HG03064 (cell line): ENCODE measurements around the gene UTP20.
"Not testable (repeated sequence)": the region's sequence is repeated elsewhere in the genome, so short reads cannot be mapped to it uniquely, and the experiment has no call there.

Source experiments
- ATAC-seq: cut with Tn5 transposase; IDR thresholded peaks from one replicate; pipeline ENCODE4 v1.9.1; 2021; ENCODE audit warnings: low read depth; ENCODE audit not compliant: unreplicated experiment

Gene UTP20

DNA sequence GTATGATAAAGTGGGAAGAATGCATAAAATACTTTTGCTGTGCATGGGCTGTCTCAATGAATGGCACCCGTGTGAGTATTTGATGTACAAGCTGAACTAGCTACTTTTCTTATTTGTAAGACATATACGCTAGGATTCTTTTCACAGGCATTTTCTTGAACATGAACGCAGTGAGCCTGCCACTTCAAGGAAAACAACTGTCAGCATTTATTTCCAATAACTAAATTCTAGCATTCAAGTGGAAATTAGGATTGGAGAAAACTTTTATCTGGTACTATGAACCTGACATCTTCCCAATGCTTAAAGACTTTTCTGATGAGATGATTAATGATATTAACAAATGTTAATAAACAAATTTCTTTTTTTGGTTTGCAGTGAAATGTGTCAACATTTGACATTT is 45.7 kb downstream of the UTP20 start:
- ATAC-seq: no peak

GRCh38 chr12:101327051-101327450 is 47.1 kb downstream of the UTP20 start:
- no peak for ATAC-seq

DNA sequence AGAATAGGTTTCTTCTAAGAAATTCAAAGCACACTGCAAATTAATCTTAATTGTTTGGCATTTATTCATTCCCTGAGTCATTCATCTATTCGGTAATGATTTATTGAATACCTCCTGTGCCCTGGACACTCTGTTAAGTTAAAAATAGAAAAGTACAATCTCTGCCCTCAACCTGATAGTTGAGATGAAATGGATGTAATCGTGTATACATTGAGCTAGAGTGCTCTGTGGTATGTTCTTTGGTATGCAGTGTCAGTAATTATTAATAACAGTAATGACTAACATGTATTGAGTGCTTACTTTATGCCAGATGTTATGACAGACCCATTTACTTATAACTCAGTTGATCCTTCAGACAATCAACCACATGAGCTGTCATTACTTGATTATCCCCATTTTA is 47.6 kb downstream of the UTP20 start:
- no peak for ATAC-seq

GRCh38 chr12:101328917-101329316 is 49.0 kb downstream of the UTP20 start:
- ATAC-seq: no peak

DNA sequence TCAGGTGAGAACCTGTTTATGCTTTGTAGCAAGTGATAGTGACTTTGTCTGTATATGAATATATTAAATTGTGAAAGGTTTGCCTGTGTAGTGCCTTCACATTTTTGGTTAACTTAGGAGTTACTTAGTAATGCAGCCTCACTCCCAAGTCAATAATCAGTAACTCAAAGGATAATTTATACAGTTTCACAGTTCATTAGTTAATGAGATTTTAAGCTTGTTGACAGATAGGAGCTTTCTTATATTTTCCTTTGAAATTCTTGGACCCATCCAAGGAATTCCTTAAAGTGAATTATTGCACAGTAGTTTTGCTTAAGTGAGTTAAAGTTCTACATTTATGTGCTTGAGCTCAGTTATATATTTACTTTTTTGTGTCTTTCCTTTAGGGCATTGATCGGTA is 50.7 kb downstream of the UTP20 start:
- ATAC-seq: no peak

DNA sequence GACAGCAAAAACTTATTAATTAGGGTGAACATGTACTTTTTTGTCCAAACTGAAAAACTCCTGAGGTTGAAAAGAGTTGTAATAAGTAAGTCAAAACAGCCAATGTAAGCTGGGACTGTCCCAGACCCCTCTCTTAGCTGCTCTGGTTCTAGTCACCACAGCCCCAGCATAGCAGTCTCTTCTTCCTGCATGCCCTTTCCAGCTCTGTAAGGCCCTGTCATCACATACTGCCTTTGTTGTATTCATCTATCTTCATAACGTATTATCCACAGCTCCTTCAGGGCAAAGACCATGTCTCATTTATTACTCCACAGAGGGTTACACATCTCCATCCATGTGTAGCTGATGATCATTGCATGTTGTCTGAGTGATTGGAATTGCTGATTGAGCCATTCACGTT is 56.5 kb downstream of the UTP20 start:
- ATAC-seq: no peak

DNA sequence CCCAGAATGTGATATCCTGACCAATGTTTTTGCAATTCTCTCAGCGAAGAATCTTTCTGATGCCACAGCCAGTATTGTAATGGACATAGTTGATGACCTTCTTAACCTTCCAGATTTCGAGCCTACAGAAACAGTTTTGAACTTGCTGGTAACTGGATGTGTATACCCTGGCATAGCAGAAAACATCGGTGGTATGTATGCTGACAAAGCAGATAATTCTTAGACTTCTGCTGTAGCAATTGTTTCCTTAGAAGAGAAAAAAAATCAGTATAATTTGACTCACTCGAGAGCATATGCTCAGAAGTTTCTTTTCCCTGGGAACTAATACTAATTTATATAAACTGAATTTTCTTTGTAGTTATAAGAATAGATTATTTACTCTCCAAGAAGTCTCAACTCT is 58.2 kb downstream of the UTP20 start:
- no peak for ATAC-seq

DNA sequence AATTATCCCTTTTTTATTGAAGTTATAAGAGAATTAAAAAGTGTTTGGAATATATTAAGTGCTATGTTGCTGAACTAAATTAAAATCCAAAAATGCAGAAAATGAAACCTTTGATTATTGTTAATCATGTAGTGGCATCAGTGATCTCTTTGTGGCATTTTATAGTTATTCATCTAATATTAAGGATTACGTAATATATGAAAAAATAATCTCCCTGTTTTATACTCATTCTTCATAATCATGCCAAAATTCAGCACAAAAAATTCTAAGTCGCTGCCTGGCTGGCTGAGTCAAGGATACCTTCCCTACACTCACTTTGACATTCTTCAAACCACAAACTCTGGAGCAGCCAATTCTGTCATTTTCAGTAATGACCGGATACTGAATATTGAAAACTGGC is 64.0 kb downstream of the UTP20 start:
- ATAC-seq: no peak

DNA sequence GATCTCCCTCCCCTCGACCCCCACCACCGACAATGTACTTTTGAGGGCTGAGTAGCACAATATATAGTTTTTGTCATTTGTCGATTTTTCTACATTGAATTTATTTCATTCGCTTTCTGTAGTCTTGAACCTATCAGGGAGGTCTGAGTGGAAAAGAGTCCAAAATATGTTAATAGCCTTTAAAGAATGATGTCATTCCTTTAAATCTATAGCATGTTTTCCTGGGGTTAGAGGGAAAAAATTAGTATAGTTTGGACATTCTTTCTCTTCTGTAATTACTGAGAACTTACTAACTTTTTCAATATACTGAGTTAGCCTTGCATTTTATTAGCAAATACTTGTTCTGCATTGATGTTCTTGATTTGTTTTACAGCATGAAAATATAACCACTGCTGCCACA is 71.8 kb downstream of the UTP20 start:
- no peak for ATAC-seq

DNA sequence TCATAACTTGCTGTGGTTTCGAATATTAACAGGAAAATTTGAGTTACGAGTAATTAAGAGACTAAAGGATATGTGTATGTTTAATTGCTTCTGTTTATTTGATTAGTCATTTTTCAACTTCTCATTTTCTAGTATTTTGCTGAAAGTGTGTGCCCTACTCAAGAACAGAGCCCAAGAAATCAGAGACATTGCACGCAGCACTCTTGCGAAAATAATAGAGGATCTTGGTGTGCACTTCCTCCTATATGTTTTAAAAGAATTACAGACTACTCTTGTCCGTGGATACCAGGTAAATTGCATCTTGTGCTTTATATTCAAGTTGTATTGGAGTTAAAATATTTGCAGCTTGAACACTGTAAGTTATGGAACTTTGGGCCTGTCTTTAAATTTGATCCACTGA is 76.9 kb downstream of the UTP20 start:
- no peak for ATAC-seq

GRCh38 chr12:101361455-101361854 is 81.5 kb downstream of the UTP20 start:
- no peak for ATAC-seq

GRCh38 chr12:101368016-101368415 is 88.1 kb downstream of the UTP20 start:
- no peak for ATAC-seq

DNA sequence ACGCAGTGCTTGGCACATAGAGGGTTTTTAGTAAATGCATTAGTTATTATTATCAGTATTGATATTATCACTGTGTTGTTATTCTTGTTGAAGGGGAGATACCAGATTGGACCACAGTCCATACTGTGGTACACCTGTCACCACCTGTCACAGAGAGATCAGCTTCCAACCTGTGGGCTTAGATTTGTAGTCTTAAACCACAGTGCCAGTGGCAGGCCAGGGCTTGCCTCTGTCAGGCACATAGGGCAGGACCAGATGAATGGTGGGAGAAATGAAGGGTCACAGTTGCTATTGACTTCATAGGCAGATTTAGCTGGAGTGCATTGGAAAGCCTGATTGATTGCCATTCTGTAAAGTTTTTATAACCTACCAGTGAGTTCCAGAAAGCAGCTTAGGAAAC is 92.5 kb downstream of the UTP20 start:
- ATAC-seq: no peak

DNA sequence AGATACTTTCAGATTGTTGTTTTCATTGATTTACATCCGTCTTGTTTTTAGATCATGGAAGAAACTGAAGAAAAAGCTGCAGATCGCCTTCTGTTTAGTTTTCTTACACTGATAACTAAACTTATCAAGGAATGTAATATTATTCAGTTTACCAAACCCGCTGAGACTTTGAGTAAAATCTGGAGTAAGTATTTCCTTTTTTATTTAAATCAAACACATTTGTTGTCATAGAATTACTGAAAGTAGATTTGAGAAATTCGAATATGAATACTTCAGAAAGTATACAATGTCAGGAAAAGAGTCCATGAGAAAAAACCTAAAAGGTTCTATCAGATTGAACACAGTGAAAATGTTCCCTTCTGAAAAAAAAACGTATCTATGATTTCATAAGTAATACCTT is 95.7 kb downstream of the UTP20 start:
- no peak for ATAC-seq

- ATAC-seq: no peak
Measured at GRCh38 chr12:101379149-101379548, 99.2 kb downstream of the UTP20 start.

DNA sequence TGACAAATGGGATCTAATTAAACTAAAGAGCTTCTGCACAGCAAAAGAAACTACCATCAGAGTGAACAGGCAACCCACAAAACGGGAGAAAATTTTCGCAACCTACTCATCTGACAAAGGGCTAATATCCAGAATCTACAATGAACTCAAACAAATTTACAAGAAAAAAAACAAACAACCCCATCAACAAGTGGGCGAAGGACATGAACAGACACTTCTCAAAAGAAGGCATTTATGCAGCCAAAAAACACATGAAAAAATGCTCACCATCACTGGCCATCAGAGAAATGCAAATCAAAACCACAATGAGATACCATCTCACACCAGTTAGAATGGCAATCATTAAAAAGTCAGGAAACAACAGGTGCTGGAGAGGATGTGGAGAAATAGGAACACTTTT is 111.3 kb downstream of the UTP20 start:
- ATAC-seq: not testable (repeated sequence)

GRCh38 chr12:101407049-101407435 is 127.1 kb downstream of the UTP20 start:
- ATAC-seq: no peak

DNA sequence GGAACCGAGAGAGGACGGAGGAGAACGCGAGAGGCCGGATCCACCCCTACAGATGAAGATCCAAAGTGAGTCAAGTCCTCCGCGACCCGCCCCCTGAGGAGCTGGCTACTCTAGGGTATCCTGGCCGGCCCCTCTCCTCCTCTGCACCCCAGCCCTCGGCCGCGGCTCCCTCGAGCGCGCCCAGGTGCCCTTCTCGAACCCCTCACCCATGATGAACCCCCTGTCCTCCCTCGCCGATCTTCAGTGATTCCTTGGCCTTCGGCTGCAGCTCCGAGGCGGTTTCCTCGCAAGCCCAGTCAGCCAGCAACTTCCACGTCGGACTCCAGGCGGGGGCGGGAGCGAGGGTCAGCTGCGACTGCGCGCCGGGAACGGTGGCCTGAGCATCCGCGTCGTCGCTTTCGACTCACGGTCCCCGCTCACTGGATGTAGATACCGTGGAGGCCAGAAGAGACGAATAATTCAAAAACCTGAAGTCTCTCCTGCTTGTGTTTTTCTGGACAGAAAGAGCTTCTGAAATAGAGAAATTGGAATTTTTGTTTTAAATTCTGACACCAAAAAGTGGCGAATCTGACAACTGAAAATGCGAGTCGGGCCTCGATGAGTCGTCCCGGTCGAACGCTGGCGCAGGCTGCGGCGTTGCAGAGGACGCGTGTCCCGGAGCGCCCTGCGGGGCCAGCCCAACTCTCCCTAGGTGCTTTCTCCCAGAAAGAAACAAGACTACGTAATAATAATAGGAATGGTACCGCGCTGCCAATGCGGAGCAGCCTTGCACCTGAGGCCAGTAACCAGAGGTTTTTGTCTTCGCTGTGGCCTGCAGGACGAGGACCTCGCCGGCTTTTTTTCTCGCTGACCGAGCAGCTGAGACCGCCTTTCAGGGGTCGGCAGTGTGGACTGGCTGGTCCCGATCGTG is 127.8 kb downstream of the UTP20 start, which contains the start of gene ARL1:
Gene ARL1 (minus strand): TSS at position 337 of the 910 bp plus-strand sequence. CDS start 127 bp downstream, at position 210.
- peak; percentile 80 for ATAC-seq

DNA sequence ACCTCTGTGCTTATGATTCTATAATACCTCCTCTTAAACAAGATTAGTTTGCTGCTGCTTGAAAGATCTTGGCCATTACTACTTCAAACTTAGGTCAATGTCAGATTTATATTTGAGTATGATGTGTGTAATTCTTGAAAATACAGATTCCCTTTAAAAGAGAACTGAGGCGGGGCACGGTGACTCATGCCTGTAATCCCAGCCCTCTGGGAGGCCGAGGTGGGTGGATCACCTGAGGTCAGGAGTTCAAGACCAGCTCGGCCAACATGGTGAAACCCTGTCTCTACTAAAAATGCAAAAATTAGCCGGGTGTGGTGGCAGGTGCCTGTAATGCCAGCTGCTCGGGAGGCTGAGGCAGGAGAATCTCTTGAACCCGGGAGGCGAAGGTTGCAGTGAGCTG is 130.3 kb downstream of the UTP20 start:
- not testable (repeated sequence) for ATAC-seq

DNA sequence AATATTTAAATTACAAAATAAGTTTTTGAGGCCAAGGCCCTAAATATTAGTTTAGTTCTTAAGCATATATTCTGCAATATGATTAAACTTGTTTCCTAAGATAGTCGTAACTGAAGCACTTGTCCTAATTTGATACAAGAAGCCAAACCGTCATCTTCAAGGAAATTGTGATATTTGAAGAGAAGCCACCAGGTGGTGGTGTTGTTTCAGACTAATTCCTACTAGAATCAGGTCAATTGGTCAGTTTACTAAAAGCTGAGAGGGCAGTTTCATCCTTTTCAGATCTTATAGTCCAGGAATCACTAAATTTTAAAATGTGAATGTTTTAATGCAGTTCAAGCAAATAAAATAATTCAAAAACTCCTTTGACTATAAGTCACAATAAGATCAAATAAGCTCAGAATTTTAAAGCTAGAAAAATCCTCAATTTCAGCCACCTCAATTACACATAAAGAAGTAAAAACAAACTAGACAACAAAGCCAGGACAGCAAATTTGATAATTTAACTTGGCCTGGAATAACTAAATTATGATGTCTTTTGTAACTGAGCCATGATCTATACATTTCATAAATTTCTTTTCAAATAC is 134.7 kb downstream of the UTP20 start:
- no peak for ATAC-seq

GRCh38 chr12:101415228-101415627 is 135.3 kb downstream of the UTP20 start:
- ATAC-seq: no peak

- ATAC-seq: not testable (repeated sequence)
Measured at GRCh38 chr12:101422066-101422465, 142.2 kb downstream of the UTP20 start.
